G401.6 (cell line): ENCODE data around the gene TJP1.
"Not testable (repeated sequence)": the region's sequence is repeated elsewhere in the genome, so short reads cannot be mapped to it uniquely, and the experiment has no call there.

Source experiments
- FAIRE-seq: peaks from 2 replicates; lab custom pipeline; 2012; peaks lifted over from hg19 to GRCh38; lab: Jason Lieb, UNC

The TJP1 gene

DNA sequence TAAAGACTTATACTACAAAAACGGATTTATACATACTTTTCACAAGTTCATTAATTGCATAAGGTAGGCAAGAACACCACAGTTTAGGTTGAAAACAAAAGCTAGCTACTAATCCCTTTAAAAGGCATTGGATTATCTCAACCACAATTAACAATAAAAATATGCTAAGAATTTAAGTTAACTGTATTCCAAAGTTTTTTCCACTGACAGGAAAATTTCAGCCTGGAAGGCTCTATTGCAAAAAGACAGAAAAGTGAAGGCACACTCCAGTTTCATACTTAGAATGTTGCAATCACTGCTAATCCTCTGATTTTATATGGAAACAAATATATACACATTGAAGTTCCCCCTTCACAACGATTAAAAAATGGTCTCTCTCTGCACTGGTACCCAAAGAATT lies 71.5 kb downstream of the TJP1 start:
- no peak for FAIRE-seq

DNA sequence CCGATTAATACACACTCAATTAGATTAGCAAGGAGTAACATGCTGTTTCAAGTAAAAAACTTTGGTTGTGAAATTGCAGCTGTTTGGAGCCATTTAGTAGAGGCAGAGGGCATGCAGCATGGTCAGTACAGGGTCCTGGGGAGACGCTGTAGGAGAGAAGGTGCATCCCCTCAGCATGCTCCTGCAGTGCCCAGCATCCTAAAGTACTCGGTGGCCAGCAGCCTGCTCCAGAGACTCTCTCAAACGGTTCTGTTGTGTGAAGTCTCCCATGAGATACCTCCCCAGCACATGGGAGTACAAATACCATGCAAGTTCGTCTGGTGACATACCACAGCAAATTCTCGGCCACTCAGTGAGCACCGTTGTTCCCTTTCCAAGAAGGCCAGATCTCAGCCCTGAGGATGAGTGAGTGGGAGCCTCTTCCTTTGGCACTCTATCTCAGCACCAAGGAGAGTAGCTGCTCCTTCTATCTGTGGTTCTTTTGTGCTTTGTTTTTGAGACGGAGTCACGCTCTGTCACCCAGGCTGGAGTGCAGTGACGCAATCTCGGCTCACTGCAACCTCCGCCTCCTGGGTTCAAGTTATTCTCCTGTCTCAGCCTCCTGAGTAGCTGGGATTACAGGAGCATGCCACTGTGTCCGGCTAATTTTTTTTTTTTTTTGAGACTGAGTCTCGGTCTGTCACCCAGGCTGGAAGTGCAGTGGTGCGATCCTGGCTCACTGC lies 72.7 kb downstream of the TJP1 start:
- FAIRE-seq, result no peak

DNA sequence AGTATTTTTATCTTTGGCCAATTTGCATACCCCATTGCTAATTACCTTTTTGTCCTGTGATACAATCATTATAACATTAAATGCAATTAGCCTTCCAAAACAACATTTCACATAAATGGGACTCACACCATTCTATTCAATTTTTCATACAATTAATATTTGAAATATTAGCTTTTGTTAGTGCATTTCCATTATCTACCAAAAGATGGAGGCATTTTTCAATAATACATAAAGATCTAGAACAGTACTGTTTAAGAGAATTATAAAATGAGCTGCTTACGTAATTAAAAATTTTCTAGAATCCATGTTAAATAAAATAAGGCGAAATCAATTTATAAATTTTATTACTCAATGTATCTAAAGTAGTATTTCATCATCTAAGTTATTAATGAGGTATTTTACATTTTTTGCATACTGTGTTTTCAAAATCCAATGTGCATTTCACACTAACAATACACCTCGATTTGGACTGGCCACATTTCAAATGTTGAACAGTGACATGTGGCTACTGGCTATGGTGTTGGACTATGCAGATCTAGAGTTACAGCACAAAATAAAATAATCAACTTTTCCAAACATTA lies 74.3 kb downstream of the TJP1 start:
- FAIRE-seq, result peak; percentile 90

DNA sequence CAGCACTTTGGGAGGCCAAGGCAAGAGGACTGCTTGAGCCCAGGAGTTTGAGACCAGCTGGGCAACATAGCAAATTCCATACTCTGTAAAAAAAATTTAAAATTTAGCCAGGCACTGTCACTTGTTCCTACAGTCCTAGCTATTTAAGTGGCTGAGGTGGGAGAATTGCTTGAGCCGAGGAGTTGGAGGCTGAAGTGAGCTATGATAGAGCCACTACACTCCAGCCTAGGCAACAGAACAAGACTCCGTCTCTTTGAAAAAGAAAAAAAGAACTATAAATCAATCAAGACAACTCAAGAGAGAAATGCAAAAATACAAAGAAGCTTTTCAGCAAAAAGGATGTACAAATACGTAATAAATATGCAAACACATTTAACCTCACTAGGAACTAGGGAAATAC lies 78.8 kb downstream of the TJP1 start:
- FAIRE-seq, result no peak

DNA sequence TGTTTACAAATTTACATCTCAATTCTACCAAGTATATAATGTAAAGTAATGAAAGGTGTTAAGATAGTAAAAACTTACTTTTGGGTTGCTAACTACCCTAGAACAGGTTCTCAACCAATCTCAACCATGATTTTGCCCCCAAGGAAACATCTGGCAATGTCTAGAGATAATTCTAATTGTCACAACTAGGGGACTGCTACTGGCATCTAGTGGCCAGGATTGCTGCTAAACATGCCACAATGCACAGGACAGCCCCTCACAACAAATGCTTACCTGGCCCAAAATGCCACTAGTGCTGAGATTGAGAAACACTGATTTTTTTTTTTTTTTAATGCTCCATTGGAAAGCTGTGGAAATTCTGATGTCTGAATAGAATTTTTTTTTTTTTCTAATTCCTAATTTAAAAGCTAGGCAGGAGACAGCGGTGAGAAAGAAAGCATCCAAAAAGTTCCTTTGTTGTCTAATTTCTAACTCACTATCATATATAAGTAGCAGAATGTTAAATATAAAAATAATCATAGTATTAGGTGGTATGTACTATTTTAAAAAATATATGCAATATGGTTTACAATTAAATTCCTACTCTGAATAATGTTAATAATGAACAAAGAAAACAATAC lies 81.5 kb downstream of the TJP1 start:
- no peak for FAIRE-seq

DNA sequence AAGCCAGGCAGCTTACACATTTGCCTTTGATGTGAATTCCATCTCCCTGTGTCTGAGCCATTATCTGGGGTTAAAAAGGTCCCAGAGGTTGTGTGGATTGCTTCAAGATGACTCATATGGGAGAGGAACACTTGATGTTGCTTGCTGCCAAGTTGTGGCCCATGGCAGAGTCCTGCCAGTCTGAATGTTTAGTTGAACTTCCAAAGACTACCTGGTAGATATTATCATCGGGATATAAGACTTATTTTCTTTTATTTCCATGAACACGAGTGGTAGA lies 85.6 kb downstream of the TJP1 start:
- no peak for FAIRE-seq

DNA sequence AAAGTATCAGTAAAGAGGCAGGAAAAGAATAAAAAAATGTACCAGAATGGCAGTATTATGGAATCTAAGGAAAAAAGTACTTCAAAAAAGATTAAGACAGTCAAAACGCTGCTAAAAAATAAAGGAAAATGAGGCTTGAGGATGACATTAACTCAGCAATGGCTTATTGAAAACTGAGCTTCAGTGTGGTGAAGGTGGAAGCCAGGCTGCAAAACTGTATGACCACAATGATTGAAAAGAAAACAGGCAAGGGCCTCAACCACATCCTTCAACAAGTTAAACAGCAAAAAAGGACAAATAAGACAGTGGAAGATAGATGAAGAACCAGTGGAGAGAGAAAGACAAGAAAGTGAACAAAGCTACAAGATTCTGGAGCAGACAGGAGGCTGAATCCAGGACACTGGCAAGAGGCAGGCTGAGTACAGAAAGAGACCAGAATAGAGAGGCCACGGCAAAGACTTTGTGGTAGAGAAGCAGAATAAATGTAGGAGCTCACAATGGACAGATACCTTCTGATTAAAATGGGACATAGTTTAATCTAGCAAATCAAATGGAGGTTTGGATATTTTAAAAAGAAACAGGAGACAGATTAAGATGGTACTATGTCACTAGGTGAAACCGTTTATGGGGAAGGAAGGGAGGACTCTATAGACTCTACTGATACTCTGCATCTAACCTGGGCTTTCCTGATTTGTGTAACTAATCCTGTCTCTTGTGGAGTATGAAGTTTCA lies 86.1 kb downstream of the TJP1 start:
- FAIRE-seq, result no peak

DNA sequence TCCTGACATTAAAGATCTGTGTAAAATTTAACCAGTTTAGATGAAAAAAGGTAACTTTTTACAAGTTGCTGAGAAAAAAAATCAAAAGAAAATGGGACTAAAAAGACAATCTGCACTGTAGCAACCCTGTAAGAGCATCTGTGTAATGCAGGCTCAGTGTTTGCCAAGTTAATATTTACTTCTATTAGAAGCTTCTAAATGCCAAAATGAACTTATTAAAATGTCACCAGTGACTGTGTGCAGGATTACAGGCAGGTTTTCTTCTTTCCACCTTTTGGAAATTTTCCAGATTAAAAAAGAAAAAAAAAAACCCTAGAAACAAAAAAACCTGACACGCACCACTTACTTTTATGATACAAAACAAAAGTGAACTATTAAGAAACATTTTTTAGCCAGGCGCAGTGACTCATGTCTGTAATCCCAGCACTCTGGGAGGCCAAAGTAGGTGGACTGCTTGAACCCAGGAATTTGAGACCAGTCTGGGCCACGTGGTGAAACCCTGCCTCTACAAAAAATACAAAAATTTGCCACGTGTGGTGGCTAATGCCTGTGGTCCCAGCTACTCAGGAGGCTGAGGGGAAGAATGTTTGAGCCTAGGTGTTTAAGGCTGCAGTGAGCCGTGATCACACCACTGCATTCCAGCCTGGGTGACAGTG lies 87.2 kb downstream of the TJP1 start:
- no peak for FAIRE-seq

DNA sequence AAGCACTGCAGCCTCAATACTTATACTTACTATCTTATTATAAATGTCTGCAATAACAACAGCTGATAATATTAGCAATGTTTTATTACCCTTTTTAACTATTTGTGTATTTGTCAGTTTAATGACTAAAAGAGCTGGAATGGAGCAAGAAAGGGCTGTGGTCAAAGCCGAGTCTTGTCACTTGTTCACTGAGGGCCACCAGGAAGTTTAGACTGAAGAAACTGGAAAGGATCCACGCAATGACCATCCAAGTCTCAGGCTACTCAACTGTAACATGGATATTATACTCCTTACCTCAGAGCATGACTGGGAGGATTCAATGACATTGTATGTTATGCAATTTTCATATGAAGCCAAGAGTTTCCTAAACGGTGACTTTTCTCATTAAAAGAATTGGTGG lies 90.4 kb downstream of the TJP1 start:
- no peak for FAIRE-seq

DNA sequence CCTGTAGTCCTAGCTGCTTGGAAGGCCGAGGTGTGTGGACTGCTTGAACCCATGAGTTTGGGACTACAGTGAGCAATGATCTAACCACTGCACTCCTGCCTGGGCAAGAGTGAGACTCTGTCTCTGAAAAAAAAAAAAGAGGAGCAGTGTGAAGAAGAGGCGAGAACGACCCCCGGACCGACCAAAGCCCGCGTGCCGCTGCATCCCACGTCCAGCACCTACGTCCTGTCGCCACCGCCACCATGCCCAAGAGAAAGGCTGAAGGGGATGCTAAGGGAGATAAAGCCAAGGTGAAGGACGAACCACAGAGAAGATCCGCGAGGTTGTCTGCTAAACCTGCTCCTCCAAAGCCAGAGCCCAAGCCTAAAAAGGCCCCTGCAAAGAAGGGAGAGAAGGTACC lies 91.8 kb downstream of the TJP1 start:
- not testable (repeated sequence) for FAIRE-seq

DNA sequence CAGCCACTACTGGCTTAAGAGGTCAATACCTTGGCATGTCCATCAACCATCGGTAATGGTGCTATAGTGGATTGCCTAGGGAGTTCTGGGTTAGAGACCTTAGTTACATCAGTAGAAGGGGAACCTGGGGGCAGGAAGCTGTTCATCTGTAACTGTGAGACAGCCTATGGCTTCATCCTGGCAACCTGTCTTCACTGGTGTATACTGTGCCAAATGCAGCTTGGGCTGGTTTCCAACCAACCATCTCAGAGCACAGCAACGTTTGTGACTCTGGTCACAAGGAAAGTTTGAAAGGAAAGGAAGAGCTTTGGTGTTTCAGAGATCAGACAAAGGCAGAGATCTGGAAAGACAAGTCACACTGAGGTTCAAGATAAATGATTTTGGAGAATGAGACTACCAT lies 93.8 kb downstream of the TJP1 start:
- FAIRE-seq, result no peak

DNA sequence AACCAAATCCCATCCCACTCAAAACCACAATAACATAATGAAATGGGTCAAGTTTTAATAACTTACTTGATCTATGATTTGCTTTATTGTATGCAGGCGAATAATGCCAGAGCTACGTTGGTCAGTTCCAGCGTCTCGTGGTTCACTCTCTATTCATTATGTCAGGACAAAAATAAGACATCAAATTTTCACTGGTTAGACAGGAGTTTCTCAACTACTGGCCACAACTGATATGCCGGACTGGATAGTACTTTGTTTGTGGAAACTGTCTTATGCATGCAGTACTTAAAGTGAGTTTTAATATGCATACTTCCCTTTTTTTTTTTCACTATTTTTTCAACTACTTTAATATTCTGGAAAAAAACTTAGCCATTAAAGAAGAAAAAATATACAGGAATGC lies 94.4 kb downstream of the TJP1 start:
- FAIRE-seq, result no peak

DNA sequence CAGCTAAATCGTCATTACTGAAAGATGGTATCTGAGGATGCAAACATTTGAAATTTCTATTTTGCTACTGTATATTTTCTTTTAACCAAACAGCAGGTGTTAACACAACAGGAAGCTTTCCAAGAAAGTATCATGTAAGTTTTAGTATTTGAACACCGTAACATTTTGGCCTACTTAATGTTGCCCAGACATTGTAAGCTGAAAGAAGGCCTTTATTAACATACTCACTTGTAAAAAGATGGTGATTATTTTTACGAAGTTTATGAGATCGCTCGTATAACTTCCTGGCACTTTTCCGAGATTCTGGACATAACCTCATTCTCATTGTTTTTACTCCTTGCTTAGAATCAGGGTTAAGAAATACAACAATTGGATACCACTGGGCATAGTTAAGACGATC lies 95.7 kb downstream of the TJP1 start:
- no peak for FAIRE-seq

DNA sequence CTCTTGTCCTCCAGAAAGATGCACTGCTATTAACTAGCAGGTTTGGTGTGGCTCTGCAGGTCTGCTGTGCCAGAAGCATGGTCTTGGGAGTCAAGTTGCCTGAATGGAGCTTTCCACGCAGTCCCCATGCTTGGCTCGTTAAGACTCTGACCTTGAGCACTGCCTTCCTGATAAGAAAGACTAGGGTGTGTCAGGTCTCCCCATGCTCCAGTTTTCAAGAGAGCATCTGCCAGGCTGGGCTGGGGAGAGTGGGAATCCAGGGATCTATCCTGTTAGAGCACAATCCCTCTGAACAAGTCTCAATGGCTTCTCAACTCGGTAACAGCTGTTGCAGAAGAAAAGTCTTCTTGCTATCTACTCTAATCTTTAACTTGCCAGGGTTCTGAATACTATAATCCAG lies 98.2 kb downstream of the TJP1 start:
- FAIRE-seq, result no peak

DNA sequence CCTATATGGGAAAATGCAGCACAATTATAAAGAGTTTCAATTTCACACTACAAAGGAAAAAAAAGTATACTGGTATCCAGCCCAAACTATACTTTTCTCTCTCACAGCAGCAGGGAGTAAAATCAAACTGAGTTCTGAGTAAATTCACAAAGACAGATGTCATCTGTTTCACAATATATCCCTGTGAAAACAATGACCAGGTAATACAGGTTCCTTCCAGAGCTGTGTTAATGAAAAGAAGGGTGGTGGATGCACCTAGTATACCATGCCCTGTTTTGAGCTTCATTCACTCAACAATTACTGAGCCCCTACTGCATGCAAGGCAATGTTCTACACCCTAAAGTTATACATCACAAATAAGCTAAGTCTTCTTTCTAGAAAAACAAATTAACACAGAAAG lies 108.5 kb downstream of the TJP1 start:
- no peak for FAIRE-seq

DNA sequence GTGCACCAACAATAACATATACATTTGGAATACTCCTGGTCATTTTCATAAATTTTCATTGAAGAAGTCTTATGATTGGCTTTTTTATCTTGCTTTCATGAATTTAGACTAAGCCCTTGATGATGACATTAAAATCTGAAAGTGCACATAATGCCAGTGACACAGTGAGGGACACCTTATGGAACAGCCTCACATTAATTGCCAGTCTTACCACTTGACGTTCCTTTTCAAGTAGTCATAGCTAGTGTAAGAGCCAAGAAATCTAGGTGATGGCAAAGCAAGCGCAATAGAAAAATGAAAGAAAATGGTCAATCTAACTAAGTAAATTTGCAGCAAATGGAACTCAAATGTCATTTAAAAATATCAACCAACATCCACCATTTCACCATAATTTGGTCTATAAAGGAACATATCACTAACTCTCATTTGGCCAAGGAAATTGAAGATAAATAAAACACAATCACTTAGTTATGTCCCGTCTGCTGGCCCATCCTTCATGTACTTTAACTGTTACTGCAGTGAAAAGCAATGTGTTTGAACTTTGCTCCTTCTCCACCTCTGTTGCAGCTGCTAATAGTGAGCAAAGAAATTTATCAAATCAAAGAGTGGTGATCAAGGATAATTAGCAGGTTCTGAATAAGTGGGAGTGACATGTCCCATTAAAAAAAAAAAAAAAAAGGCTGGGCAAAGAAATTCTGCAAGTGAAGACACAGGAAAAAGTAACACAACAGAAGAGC lies 110.0 kb downstream of the TJP1 start:
- no peak for FAIRE-seq

DNA sequence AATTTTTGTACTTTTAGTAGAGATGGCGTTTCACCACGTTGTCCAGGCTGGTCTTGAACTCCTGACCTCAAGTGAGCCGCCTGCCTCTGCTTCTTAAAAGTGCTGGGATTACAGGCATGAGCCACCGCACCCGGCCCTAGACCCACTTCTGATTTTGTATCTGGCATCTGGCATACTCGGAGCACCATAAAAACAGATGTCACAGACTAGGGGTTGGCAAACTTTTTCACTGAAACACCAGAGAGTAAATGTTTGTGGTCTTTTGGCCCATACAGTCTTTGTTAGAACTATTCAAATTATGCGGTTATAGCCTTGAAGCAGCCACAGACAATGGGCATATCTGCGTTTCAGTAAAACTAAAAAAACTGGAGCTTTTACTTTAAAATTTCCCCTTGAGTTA lies 110.7 kb downstream of the TJP1 start:
- FAIRE-seq, result no peak

DNA sequence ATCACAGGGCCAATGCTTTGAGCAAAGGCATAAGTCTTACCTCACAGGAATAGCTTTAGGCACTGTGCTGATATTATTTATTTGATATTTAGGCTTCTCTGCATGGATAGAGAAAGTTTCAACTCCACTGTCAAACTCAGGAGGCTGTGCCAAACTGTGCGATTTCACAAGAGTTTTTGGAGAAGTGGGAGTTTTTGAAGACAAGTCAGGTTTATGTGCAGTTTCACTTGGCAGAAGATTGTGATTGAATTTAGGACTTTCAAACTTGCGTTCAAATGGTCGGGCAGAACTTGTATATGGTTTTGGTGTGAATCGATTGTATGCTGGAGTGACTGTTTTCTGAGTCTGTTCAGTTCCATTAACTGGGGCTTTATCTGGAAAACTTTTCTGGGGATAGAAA lies 113.7 kb downstream of the TJP1 start:
- no peak for FAIRE-seq

DNA sequence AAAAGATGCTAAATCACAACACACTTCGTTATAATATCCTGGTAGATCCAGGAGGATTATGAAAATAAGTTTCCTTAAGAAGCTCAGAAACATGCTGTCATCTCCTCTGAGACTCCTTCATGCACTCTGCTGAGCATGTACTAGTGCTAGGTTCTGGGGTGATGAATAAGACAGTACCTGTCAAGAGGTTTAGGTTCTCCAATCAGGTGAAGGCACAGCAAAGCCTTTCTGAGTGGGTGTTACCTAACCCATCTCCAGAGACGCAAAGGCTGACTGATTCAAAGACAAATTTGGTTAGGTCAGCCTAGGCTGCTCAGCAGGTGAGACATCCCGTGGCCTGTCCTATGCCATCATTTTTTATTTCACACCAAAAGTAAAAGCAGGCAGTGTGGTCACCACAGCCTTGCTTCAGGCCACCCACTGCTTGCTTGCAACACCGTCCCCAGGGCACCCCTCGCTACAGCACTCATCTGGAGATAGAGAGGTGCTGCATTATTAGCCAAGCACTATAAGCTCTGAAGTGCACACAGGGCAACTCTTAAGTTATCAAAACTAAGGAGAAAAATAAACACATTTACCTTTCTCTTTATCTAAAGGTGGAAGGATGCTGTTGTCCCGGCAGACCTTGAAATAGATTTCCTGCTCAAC lies 117.2 kb downstream of the TJP1 start:
- no peak for FAIRE-seq

DNA sequence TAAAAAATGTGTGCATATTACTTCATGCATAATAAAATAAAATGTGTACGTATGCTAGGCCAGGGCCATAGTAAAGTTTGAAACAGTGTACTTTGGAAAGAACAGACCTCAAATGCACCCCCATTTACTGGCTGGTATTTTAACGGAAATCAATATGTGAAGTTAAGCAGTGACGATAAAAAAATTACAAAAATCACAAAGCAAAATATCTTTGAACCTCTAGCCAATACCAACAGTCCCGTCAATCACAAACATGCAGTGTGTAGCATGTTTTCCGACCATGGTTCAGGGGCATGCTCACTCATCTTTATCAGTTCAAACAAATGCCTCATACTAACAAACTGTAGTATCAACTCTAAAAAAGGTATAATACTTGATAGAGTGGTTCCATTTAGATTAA lies 121.1 kb downstream of the TJP1 start:
- no peak for FAIRE-seq

DNA sequence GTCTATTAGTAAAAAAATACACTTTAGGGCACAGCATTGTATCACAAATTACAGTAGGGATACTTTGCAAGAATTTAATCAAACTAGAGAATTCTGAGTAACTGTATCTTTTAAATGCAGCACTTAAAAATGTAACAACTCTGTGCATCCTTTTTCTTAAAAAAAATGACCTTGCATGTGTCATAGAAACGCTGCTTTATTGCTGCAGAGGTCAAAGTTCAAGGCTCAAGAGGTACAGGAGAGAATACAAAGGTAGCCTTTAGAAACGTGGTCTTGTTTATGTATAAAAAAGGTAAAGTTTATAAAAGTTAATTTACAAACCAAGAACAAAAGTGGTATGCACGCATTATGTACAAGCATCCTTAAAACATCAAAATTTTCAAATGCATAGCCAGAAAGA lies 122.0 kb downstream of the TJP1 start:
- FAIRE-seq, result no peak

DNA sequence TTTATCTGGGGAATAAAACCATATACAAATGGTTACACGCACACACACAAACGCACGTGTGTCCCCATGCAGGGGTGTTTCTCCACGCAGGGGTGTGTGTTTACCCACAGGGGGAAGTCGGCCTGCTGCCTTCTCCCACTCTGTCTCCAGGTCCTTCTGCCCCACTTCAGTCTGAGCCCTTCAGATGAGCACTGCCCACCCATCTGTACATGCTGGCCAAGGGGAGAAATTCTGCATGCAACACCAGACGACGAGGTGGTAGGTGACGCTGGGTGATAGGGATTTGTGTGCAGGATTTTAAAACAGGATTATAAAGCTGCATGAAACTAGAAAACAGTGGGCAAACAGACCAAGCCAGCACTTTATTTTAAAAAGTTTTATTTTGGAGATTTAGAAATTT lies 122.5 kb downstream of the TJP1 start:
- no peak for FAIRE-seq
